ENCODE results near the gene MYO1B. TPM values are rescaled to one million over a fixed set of nuclear protein-coding genes. Genes with fewer than 3 reads are reported as not detected.

The MYO1B gene
- polyA plus RNA-seq, 2 donors = 12.9 to 25.6 TPM

- H3K4me3 ChIP-seq (ENCODE audit: low read depth in 1 of 2, low read length in 2 of 2) = no peak overlapping the region
- H3K27me3 ChIP-seq (ENCODE audit: control insufficient read depth in 1 of 2, insufficient read depth in 2 of 2, low read length in 2 of 2) = no peaks in the 10 kb centered on the region
- H3K27ac ChIP-seq (ENCODE audit: low read depth in 2 of 2, low read length in 1 of 2) = no peak overlapping the region
- WGBS, 2 donors = 93 to 97% methylated on average over 8 of the region's 8 CpGs
- no peaks in the 10 kb centered on the region for H3K36me3 ChIP-seq (ENCODE audit: control insufficient read depth in 2 of 2, insufficient read depth in 2 of 2, low read length in 1 of 2)
- no peaks in the 10 kb centered on the region for H3K9me3 ChIP-seq (ENCODE audit: control insufficient read depth in 2 of 2, insufficient read depth in 1 of 2, low read depth in 1 of 2, low read length in 1 of 2)
- no peaks in the 10 kb centered on the region for H3K4me1 ChIP-seq (ENCODE audit: control insufficient read depth in 2 of 2, insufficient read depth in 2 of 2, low read length in 1 of 2)
Observed at GRCh38 chr2:191355170-191355758, 110.1 kb downstream of the MYO1B start.

- no peaks in the 10 kb centered on the region for H3K4me1 ChIP-seq (ENCODE audit: control insufficient read depth in 2 of 2, insufficient read depth in 2 of 2, low read length in 1 of 2)
- H3K27ac ChIP-seq (ENCODE audit: low read depth in 2 of 2, low read length in 1 of 2) = no peak overlapping the region
- no peaks in the 10 kb centered on the region for H3K27me3 ChIP-seq (ENCODE audit: control insufficient read depth in 1 of 2, insufficient read depth in 2 of 2, low read length in 2 of 2)
- 69 to 93% methylated on average over 1 of the region's 1 CpG for WGBS, 2 donors
- no peak overlapping the region for H3K4me3 ChIP-seq (ENCODE audit: low read depth in 1 of 2, low read length in 2 of 2)
- no peaks in the 10 kb centered on the region for H3K36me3 ChIP-seq (ENCODE audit: control insufficient read depth in 2 of 2, insufficient read depth in 2 of 2, low read length in 1 of 2)
- H3K9me3 ChIP-seq (ENCODE audit: control insufficient read depth in 2 of 2, insufficient read depth in 1 of 2, low read depth in 1 of 2, low read length in 1 of 2) = no peaks in the 10 kb centered on the region
Observed at GRCh38 chr2:191357678-191358077, 112.5 kb downstream of the MYO1B start.

DNA sequence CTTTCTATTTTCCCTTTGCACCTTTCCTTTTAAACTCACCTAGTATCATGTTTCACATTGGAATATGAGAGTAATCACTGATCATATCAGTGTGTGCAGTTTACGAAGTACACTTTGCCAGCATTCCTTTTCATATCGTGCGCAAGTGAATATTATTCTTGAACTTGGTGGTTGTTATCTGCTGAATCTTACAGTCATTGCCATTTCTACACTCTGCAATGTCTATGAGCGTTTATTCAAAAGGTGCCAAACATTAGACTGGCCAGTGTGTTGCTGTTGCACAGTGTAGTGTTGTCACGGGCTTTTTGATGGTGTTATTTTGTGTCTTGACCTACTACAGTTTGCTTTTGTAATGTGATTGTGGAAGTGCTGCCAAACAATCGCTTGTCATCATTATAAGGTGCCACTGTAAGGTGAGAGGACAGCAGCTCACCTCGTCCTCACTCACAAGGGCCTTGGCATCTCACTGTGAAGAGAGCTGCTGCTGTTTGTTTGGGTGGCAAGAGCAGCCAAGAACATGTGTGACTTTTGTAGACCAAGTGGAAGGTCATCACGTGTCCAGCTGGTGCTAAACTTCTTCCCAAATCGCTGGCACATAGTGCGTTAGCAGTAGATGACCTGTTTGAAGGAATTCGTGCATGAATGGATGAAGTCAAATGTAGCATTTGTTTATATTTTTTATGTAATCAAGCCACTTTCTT is 113.3 kb downstream of the MYO1B start:
- Histone ChIP-seq H3K27me3 (ENCODE audit: control insufficient read depth in 1 of 2, insufficient read depth in 2 of 2, low read length in 2 of 2) (no peaks in the 10 kb centered on the region), H3K9me3 (ENCODE audit: control insufficient read depth in 2 of 2, insufficient read depth in 1 of 2, low read depth in 1 of 2, low read length in 1 of 2) (no peaks in the 10 kb centered on the region), H3K4me1 (ENCODE audit: control insufficient read depth in 2 of 2, insufficient read depth in 2 of 2, low read length in 1 of 2) (no peaks in the 10 kb centered on the region), H3K27ac (ENCODE audit: low read depth in 2 of 2, low read length in 1 of 2) (no peak overlapping the region), H3K4me3 (ENCODE audit: low read depth in 1 of 2, low read length in 2 of 2) (no peak overlapping the region), H3K36me3 (ENCODE audit: control insufficient read depth in 2 of 2, insufficient read depth in 2 of 2, low read length in 1 of 2) (no peaks in the 10 kb centered on the region)
- 80 to 86% methylated on average over 11 of the region's 11 CpGs for WGBS, 2 donors

GRCh38 chr2:191359133-191359532 is 113.9 kb downstream of the MYO1B start:
- H3K27me3 ChIP-seq (ENCODE audit: control insufficient read depth in 1 of 2, insufficient read depth in 2 of 2, low read length in 2 of 2) = no peaks in the 10 kb centered on the region
- no peak overlapping the region for H3K4me3 ChIP-seq (ENCODE audit: low read depth in 1 of 2, low read length in 2 of 2)
- WGBS, 2 donors = 72 to 74% methylated on average over 2 of the region's 2 CpGs
- H3K9me3 ChIP-seq (ENCODE audit: control insufficient read depth in 2 of 2, insufficient read depth in 1 of 2, low read depth in 1 of 2, low read length in 1 of 2) = no peaks in the 10 kb centered on the region
- no peak overlapping the region for H3K27ac ChIP-seq (ENCODE audit: low read depth in 2 of 2, low read length in 1 of 2)
- H3K36me3 ChIP-seq (ENCODE audit: control insufficient read depth in 2 of 2, insufficient read depth in 2 of 2, low read length in 1 of 2) = no peaks in the 10 kb centered on the region
- H3K4me1 ChIP-seq (ENCODE audit: control insufficient read depth in 2 of 2, insufficient read depth in 2 of 2, low read length in 1 of 2) = no peaks in the 10 kb centered on the region

DNA sequence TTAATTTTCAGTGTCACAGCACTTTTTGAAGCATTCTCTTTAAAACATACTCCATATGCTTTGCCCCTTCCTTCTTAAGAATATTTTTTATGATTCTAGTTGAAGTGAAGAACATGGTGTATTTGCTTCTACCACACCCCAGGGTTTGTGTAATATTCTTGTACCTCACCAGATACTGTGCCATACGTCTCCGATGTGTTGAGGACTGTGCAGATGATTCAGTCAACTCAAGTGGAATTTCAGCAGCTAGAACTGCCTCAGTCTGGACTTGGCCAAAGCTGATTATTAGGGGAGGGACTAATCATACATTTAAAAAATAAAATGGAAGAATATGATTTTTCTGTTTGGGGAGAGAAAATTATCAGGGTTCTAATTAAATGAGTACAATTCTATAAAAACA is 115.7 kb downstream of the MYO1B start:
- Histone ChIP-seq H3K27me3 (ENCODE audit: control insufficient read depth in 1 of 2, insufficient read depth in 2 of 2, low read length in 2 of 2) (no peaks in the 10 kb centered on the region), H3K27ac (ENCODE audit: low read depth in 2 of 2, low read length in 1 of 2) (no peak overlapping the region), H3K36me3 (ENCODE audit: control insufficient read depth in 2 of 2, insufficient read depth in 2 of 2, low read length in 1 of 2) (no peaks in the 10 kb centered on the region), H3K4me3 (ENCODE audit: low read depth in 1 of 2, low read length in 2 of 2) (no peak overlapping the region), H3K4me1 (ENCODE audit: control insufficient read depth in 2 of 2, insufficient read depth in 2 of 2, low read length in 1 of 2) (no peaks in the 10 kb centered on the region), H3K9me3 (ENCODE audit: control insufficient read depth in 2 of 2, insufficient read depth in 1 of 2, low read depth in 1 of 2, low read length in 1 of 2) (no peaks in the 10 kb centered on the region)
- 92 to 95% methylated on average over 2 of the region's 2 CpGs for WGBS, 2 donors

DNA sequence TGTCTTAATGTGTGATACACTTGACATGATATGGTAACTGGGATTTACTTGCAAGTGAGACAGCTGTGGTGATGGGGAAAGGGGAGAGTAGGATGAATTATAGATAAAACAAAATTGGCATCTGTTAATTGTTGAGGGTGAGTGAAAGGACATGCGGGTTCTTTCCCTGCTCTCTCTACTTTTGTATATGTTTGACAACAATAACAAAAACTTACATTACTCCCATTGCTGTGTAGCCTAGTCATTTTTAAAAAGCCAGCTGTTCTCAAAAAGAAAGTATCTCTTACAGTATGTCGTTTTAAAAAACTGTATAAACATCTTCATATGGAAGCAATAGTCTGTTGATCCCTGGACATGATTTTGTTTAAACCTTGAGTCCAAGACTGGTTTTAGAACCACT is 117.6 kb downstream of the MYO1B start:
- Histone ChIP-seq H3K27me3 (ENCODE audit: control insufficient read depth in 1 of 2, insufficient read depth in 2 of 2, low read length in 2 of 2) (no peaks in the 10 kb centered on the region), H3K4me3 (ENCODE audit: low read depth in 1 of 2, low read length in 2 of 2) (no peak overlapping the region), H3K36me3 (ENCODE audit: control insufficient read depth in 2 of 2, insufficient read depth in 2 of 2, low read length in 1 of 2) (no peaks in the 10 kb centered on the region), H3K9me3 (ENCODE audit: control insufficient read depth in 2 of 2, insufficient read depth in 1 of 2, low read depth in 1 of 2, low read length in 1 of 2) (no peaks in the 10 kb centered on the region), H3K27ac (ENCODE audit: low read depth in 2 of 2, low read length in 1 of 2) (no peak overlapping the region), H3K4me1 (ENCODE audit: control insufficient read depth in 2 of 2, insufficient read depth in 2 of 2, low read length in 1 of 2) (no peaks in the 10 kb centered on the region)
- 74 to 78% methylated on average over 2 of the region's 2 CpGs for WGBS, 2 donors

DNA sequence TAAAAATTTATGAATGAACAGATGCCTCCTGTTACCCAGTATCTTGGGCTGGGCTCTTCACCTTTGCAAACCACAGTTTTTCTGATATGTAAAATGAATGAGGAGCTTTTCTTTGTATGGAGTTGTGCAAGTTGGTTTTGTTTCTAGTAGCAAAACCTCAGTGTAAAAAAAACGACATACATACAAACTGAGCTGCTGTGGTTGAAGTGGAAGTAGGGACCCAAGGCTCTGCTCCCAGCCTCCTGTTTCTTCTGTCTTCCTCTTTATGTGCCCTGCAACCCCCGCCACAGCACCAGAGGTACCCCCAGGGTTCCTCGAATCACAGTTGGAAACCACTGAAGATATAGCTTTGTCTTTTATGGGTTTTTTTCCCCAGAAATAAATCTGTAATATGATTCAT is 118.1 kb downstream of the MYO1B start:
- Histone ChIP-seq H3K9me3 (ENCODE audit: control insufficient read depth in 2 of 2, insufficient read depth in 1 of 2, low read depth in 1 of 2, low read length in 1 of 2) (no peaks in the 10 kb centered on the region), H3K4me3 (ENCODE audit: low read depth in 1 of 2, low read length in 2 of 2) (no peak overlapping the region), H3K36me3 (ENCODE audit: control insufficient read depth in 2 of 2, insufficient read depth in 2 of 2, low read length in 1 of 2) (no peaks in the 10 kb centered on the region), H3K27ac (ENCODE audit: low read depth in 2 of 2, low read length in 1 of 2) (no peak overlapping the region), H3K27me3 (ENCODE audit: control insufficient read depth in 1 of 2, insufficient read depth in 2 of 2, low read length in 2 of 2) (no peaks in the 10 kb centered on the region), H3K4me1 (ENCODE audit: control insufficient read depth in 2 of 2, insufficient read depth in 2 of 2, low read length in 1 of 2) (no peaks in the 10 kb centered on the region)
- WGBS, 2 donors = 67 to 76% methylated on average over 3 of the region's 3 CpGs

DNA sequence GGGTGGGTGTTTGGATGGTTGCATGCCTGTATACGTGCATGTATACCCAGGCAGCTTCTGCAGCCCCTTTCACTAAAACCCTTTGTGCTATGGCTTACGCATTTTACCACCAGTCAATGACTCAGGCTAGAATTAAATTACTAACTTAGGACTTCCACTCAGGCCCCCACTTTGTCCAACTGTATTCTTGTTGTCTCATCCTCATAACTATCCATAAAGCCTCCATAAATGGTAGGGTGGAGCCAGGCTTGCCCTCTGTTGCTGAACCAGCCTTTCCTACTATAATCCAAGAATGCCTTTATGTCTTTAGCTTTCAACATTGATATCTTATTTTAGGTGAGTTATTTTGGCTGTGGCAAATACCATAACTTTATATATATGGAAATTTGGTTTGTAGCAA is 119.9 kb downstream of the MYO1B start:
- Histone ChIP-seq H3K36me3 (ENCODE audit: control insufficient read depth in 2 of 2, insufficient read depth in 2 of 2, low read length in 1 of 2) (no peaks in the 10 kb centered on the region), H3K9me3 (ENCODE audit: control insufficient read depth in 2 of 2, insufficient read depth in 1 of 2, low read depth in 1 of 2, low read length in 1 of 2) (no peaks in the 10 kb centered on the region), H3K27ac (ENCODE audit: low read depth in 2 of 2, low read length in 1 of 2) (no peak overlapping the region), H3K27me3 (ENCODE audit: control insufficient read depth in 1 of 2, insufficient read depth in 2 of 2, low read length in 2 of 2) (no peaks in the 10 kb centered on the region), H3K4me1 (ENCODE audit: control insufficient read depth in 2 of 2, insufficient read depth in 2 of 2, low read length in 1 of 2) (no peaks in the 10 kb centered on the region), H3K4me3 (ENCODE audit: low read depth in 1 of 2, low read length in 2 of 2) (no peak overlapping the region)
- 99 to 100% methylated on average over 2 of the region's 2 CpGs for WGBS, 2 donors

- Histone ChIP-seq H3K4me1 (ENCODE audit: control insufficient read depth in 2 of 2, insufficient read depth in 2 of 2, low read length in 1 of 2) (no peaks in the 10 kb centered on the region), H3K27ac (ENCODE audit: low read depth in 2 of 2, low read length in 1 of 2) (no peak overlapping the region), H3K4me3 (ENCODE audit: low read depth in 1 of 2, low read length in 2 of 2) (no peak overlapping the region), H3K27me3 (ENCODE audit: control insufficient read depth in 1 of 2, insufficient read depth in 2 of 2, low read length in 2 of 2) (no peaks in the 10 kb centered on the region), H3K9me3 (ENCODE audit: control insufficient read depth in 2 of 2, insufficient read depth in 1 of 2, low read depth in 1 of 2, low read length in 1 of 2) (no peaks in the 10 kb centered on the region), H3K36me3 (ENCODE audit: control insufficient read depth in 2 of 2, insufficient read depth in 2 of 2, low read length in 1 of 2) (no peaks in the 10 kb centered on the region)
- 15 to 37% methylated on average over 1 of the region's 1 CpG for WGBS, 2 donors
Observed at GRCh38 chr2:191366199-191366598, 121.0 kb downstream of the MYO1B start.

DNA sequence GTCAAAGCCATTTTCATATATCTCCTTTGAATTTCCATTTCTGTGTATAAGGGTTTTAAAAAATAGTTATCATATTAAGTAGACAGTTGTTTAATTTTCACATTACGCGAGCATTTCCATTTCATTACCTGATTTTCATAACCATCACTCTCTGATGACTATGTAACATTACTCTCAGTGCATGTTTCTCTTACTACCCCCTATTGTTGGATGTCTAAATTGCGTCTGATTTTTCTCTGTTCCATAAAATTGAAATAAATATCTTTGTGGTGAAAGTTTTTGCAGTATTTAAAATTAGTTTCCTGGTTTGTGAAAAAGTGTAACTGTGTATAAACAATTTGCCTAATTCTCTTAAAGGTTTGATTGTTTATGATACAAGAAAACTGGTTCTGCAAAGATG is 123.8 kb downstream of the MYO1B start:
- Histone ChIP-seq H3K27me3 (ENCODE audit: control insufficient read depth in 1 of 2, insufficient read depth in 2 of 2, low read length in 2 of 2) (no peaks in the 10 kb centered on the region), H3K4me3 (ENCODE audit: low read depth in 1 of 2, low read length in 2 of 2) (no peak overlapping the region), H3K27ac (ENCODE audit: low read depth in 2 of 2, low read length in 1 of 2) (no peak overlapping the region), H3K4me1 (ENCODE audit: control insufficient read depth in 2 of 2, insufficient read depth in 2 of 2, low read length in 1 of 2) (no peaks in the 10 kb centered on the region), H3K36me3 (ENCODE audit: control insufficient read depth in 2 of 2, insufficient read depth in 2 of 2, low read length in 1 of 2) (no peaks in the 10 kb centered on the region), H3K9me3 (ENCODE audit: control insufficient read depth in 2 of 2, insufficient read depth in 1 of 2, low read depth in 1 of 2, low read length in 1 of 2) (no peaks in the 10 kb centered on the region)
- 82 to 89% methylated on average over 3 of the region's 3 CpGs for WGBS, 2 donors
